ENCODE data around the gene KITLG. TPM values are rescaled to one million over a fixed set of nuclear protein-coding genes. Genes with fewer than 3 reads are reported as not detected.

The KITLG gene
- total RNA-seq, 1 experiment from 2014 or later, result 11.7 TPM

DNA sequence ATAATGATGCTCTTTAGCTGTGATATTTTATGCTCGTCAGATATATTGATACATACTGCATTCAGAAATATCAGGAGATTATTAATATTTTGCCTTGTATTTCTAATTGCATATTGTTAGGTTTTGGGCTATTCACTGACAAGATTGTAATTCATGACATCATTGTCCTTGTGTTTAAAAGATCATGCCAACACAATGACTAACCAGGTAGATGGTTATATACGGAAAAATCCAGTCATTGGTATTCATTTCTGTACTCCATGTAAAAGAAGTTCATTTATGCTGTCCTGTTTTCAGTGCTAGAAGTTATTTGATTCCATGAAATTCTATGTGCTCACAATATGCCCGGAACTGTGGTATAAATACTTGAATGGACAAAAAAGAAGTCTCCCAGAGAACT lies 107.5 kb downstream of the KITLG start:
- Histone ChIP-seq H2AK5ac (ENCODE audit: insufficient read length, low read length) (no peak overlapping the region), H3K18ac (ENCODE audit: insufficient read length, low read depth, low read length) (no peak overlapping the region), H3K79me1 (ENCODE audit: insufficient read depth, low read depth, low read length, poor library complexity, severe bottlenecking) (no peaks in the 10 kb centered on the region), H4K20me1 (ENCODE audit: control insufficient read depth, insufficient read depth, insufficient read length) (no peaks in the 10 kb centered on the region), H3K14ac (ENCODE audit: insufficient read depth, low read length) (no peak overlapping the region), H3K23me2 (ENCODE audit: insufficient read length, low read depth, low read length, poor library complexity, severe bottlenecking) (no peaks in the 10 kb centered on the region), H3K9me3 (ENCODE audit: control insufficient read depth, low read depth, low read length) (no peaks in the 10 kb centered on the region), H3K4me2 (ENCODE audit: insufficient read depth, insufficient read length, low read length) (no peak overlapping the region), H3K27me3 (ENCODE audit: insufficient read depth, low read length) (no peaks in the 10 kb centered on the region), H3K4me1 (ENCODE audit: insufficient read depth, low read length) (no peaks in the 10 kb centered on the region), H4K5ac (ENCODE audit: insufficient read length, low read depth, low read length) (no peak overlapping the region), H3K9ac (ENCODE audit: extremely low read depth, insufficient read length, low read length) (no peak overlapping the region), H4K8ac (replicated peaks; ENCODE audit: insufficient read length, low read depth, low read length) (no peak overlapping the region), H2BK120ac (ENCODE audit: low read depth, low read length, poor library complexity, severe bottlenecking) (no peak overlapping the region), H3T11ph (ENCODE audit: low read length) (no peak overlapping the region), H3K27ac (ENCODE audit: insufficient read length, low read depth, low read length) (no peak overlapping the region), H2BK15ac (ENCODE audit: low read depth, low read length) (no peak overlapping the region), H2BK12ac (ENCODE audit: insufficient read length, low read depth, low read length) (no peak overlapping the region), H3K56ac (ENCODE audit: insufficient read length, low read depth, low read length) (no peak overlapping the region), H3K23ac (ENCODE audit: insufficient read length, low read depth, low read length) (no peak overlapping the region), H3K79me2 (ENCODE audit: insufficient read depth, low read length) (no peaks in the 10 kb centered on the region), H3K4ac (ENCODE audit: low read depth, low read length) (no peak overlapping the region), H4K91ac (ENCODE audit: insufficient read length, low read depth, low read length) (no peak overlapping the region), H2BK20ac (ENCODE audit: low read depth, low read length, poor library complexity, severe bottlenecking) (no peak overlapping the region), H2AFZ (ENCODE audit: low read length) (no peak overlapping the region), H2BK5ac (ENCODE audit: insufficient read length, low read length) (no peak overlapping the region)
- Mint-ChIP-seq H3K4me1 (peaks cover 18 to 24% of the 10 kb centered on the region in 2 experiments), H3K36me3 (ENCODE audit: insufficient read depth in 1 of 3, low read depth in 3 of 3) (peaks cover 6 to 14% (median 13%) of the 10 kb centered on the region in 3 experiments; a peak in 6 of 7 replicates), H3K4me3 (no peak overlapping the region), H3K9me3 (peaks cover 13 to 25% of the 10 kb centered on the region in 2 experiments), H3K27ac (no peak overlapping the region), H3K27me3 (ENCODE audit: low read depth) (no peaks in the 10 kb centered on the region)
- TF ChIP-seq, protein P1, sequence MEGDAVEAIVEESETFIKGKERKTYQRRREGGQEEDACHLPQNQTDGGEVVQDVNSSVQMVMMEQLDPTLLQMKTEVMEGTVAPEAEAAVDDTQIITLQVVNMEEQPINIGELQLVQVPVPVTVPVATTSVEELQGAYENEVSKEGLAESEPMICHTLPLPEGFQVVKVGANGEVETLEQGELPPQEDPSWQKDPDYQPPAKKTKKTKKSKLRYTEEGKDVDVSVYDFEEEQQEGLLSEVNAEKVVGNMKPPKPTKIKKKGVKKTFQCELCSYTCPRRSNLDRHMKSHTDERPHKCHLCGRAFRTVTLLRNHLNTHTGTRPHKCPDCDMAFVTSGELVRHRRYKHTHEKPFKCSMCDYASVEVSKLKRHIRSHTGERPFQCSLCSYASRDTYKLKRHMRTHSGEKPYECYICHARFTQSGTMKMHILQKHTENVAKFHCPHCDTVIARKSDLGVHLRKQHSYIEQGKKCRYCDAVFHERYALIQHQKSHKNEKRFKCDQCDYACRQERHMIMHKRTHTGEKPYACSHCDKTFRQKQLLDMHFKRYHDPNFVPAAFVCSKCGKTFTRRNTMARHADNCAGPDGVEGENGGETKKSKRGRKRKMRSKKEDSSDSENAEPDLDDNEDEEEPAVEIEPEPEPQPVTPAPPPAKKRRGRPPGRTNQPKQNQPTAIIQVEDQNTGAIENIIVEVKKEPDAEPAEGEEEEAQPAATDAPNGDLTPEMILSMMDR (conservative IDR thresholded peaks at IDR 0.05), result no peak
- DNase-seq, result no peak
- no CpG with 5 or more reads among the region's 3 CpGs for WGBS (ENCODE audit: extremely low coverage, insufficient read length, low lambda C conversion rate)

All from H9 (cell line).